Activated naive CD4-positive, alpha-beta T cell treated with anti-CD3 and anti-CD28 coated beads, Interleukin-2, amount 50 U/mL, for 24 hours (primary cell): ENCODE measurements around the gene THSD4.
"Not testable (repeated sequence)": the region's sequence is repeated elsewhere in the genome, so short reads cannot be mapped to it uniquely, and the experiment has no call there.

Source experiments
- H3K27ac Mint-ChIP-seq: one replicate; pipeline ENCODE4 v1.8.0; 2021; ENCODE audit warnings: mild to moderate bottlenecking, mixed read lengths
- H3K27me3 Mint-ChIP-seq: one replicate; pipeline ENCODE4 v1.8.0; 2021; ENCODE audit warnings: mixed read lengths
- H3K36me3 Mint-ChIP-seq: one replicate; pipeline ENCODE4 v1.8.0; 2021; ENCODE audit warnings: mixed read lengths
- H3K4me1 Mint-ChIP-seq: one replicate; pipeline ENCODE4 v1.8.0; 2021; ENCODE audit warnings: mixed read lengths
- H3K4me3 Mint-ChIP-seq: one replicate; pipeline ENCODE4 v1.8.0; 2021; ENCODE audit warnings: mild to moderate bottlenecking, mixed read lengths
- H3K9me3 Mint-ChIP-seq: one replicate; pipeline ENCODE4 v1.8.0; 2021; ENCODE audit warnings: mixed read lengths

THSD4 gene

GRCh38 chr15:71718116-71718910 lies 603.0 kb downstream of the THSD4 start:
- Mint-ChIP-seq H3K9me3 (no peaks in the 10 kb centered on the region), H3K36me3 (no peaks in the 10 kb centered on the region), H3K4me3 (no peak overlapping the region), H3K4me1 (no peaks in the 10 kb centered on the region), H3K27ac (peak overlapping the region; percentile 63), H3K27me3 (peaks cover 9% of the 10 kb centered on the region)

- H3K27ac Mint-ChIP-seq, result no peak overlapping the region
- no peaks in the 10 kb centered on the region for H3K9me3 Mint-ChIP-seq
- no peaks in the 10 kb centered on the region for H3K4me1 Mint-ChIP-seq
- peaks cover 11% of the 10 kb centered on the region for H3K27me3 Mint-ChIP-seq
- H3K36me3 Mint-ChIP-seq, result no peaks in the 10 kb centered on the region
- no peak overlapping the region for H3K4me3 Mint-ChIP-seq
Measured at GRCh38 chr15:71723344-71723743, 608.1 kb downstream of the THSD4 start.

- peak overlapping the region; percentile 23 for H3K27ac Mint-ChIP-seq
- H3K4me3 Mint-ChIP-seq, H3K27me3 Mint-ChIP-seq, H3K9me3 Mint-ChIP-seq, H3K4me1 Mint-ChIP-seq, H3K36me3 Mint-ChIP-seq: not testable (repeated sequence)
Measured at GRCh38 chr15:71725207-71725955, 610.1 kb downstream of the THSD4 start.

- Mint-ChIP-seq H3K27me3 (peaks cover 7% of the 10 kb centered on the region), H3K4me3 (no peak overlapping the region), H3K36me3 (no peaks in the 10 kb centered on the region), H3K27ac (no peak overlapping the region), H3K9me3 (no peaks in the 10 kb centered on the region), H3K4me1 (no peaks in the 10 kb centered on the region)
Measured at GRCh38 chr15:71728881-71729280, 613.6 kb downstream of the THSD4 start.

- Mint-ChIP-seq H3K9me3 (no peaks in the 10 kb centered on the region), H3K27ac (no peak overlapping the region), H3K27me3 (peaks cover 9% of the 10 kb centered on the region), H3K36me3 (no peaks in the 10 kb centered on the region), H3K4me1 (no peaks in the 10 kb centered on the region), H3K4me3 (no peak overlapping the region)
Measured at GRCh38 chr15:71729319-71729718, 614.0 kb downstream of the THSD4 start.

- Mint-ChIP-seq H3K27me3 (peaks cover 7% of the 10 kb centered on the region), H3K4me3 (no peak overlapping the region), H3K9me3 (no peaks in the 10 kb centered on the region), H3K36me3 (no peaks in the 10 kb centered on the region), H3K4me1 (no peaks in the 10 kb centered on the region), H3K27ac (no peak overlapping the region)
Measured at GRCh38 chr15:71730277-71731144, 615.2 kb downstream of the THSD4 start.

GRCh38 chr15:71732636-71733035 lies 617.4 kb downstream of the THSD4 start:
- Mint-ChIP-seq H3K9me3 (no peaks in the 10 kb centered on the region), H3K27me3 (peaks cover 6% of the 10 kb centered on the region), H3K36me3 (no peaks in the 10 kb centered on the region), H3K4me3 (no peak overlapping the region), H3K27ac (no peak overlapping the region), H3K4me1 (no peaks in the 10 kb centered on the region)

- H3K4me3 Mint-ChIP-seq, result no peak overlapping the region
Measured at GRCh38 chr15:71733122-71733521, 617.9 kb downstream of the THSD4 start.

GRCh38 chr15:71734709-71735384 lies 619.6 kb downstream of the THSD4 start:
- H3K27me3 Mint-ChIP-seq, result peaks cover 6% of the 10 kb centered on the region
- no peak overlapping the region for H3K27ac Mint-ChIP-seq
- no peaks in the 10 kb centered on the region for H3K4me1 Mint-ChIP-seq
- H3K36me3 Mint-ChIP-seq, result no peaks in the 10 kb centered on the region
- H3K9me3 Mint-ChIP-seq, result no peaks in the 10 kb centered on the region
- no peak overlapping the region for H3K4me3 Mint-ChIP-seq

More at GRCh38 chr15:71733122-71733521, 617.9 kb downstream of the THSD4 start:
- no peaks in the 10 kb centered on the region for H3K9me3 Mint-ChIP-seq
- peaks cover 6% of the 10 kb centered on the region for H3K27me3 Mint-ChIP-seq
- no peaks in the 10 kb centered on the region for H3K36me3 Mint-ChIP-seq
- H3K27ac Mint-ChIP-seq, result no peak overlapping the region
- H3K4me1 Mint-ChIP-seq, result no peaks in the 10 kb centered on the region

- Mint-ChIP-seq H3K4me3 (no peak overlapping the region), H3K27ac (no peak overlapping the region), H3K4me1 (no peaks in the 10 kb centered on the region), H3K27me3 (peaks cover 6% of the 10 kb centered on the region), H3K36me3 (no peaks in the 10 kb centered on the region), H3K9me3 (no peaks in the 10 kb centered on the region)
Measured at GRCh38 chr15:71735385-71735757, 620.1 kb downstream of the THSD4 start.

GRCh38 chr15:71736286-71736947 lies 621.1 kb downstream of the THSD4 start:
- no peak overlapping the region for H3K27ac Mint-ChIP-seq
- no peaks in the 10 kb centered on the region for H3K36me3 Mint-ChIP-seq
- H3K9me3 Mint-ChIP-seq, result no peaks in the 10 kb centered on the region
- no peak overlapping the region for H3K4me3 Mint-ChIP-seq
- H3K27me3 Mint-ChIP-seq, result peaks cover 6% of the 10 kb centered on the region
- H3K4me1 Mint-ChIP-seq, result no peaks in the 10 kb centered on the region

- Mint-ChIP-seq H3K27me3 (peaks cover 2% of the 10 kb centered on the region), H3K27ac (no peak overlapping the region), H3K9me3 (no peaks in the 10 kb centered on the region), H3K4me1 (no peaks in the 10 kb centered on the region), H3K4me3 (no peak overlapping the region), H3K36me3 (no peaks in the 10 kb centered on the region)
Measured at GRCh38 chr15:71737761-71738160, 622.5 kb downstream of the THSD4 start.

GRCh38 chr15:71739355-71739754 lies 624.1 kb downstream of the THSD4 start:
- Mint-ChIP-seq H3K4me1 (no peaks in the 10 kb centered on the region), H3K36me3 (no peaks in the 10 kb centered on the region), H3K9me3 (no peaks in the 10 kb centered on the region), H3K27me3 (peaks cover 2% of the 10 kb centered on the region), H3K27ac (no peak overlapping the region), H3K4me3 (no peak overlapping the region)

GRCh38 chr15:71742964-71743363 lies 627.7 kb downstream of the THSD4 start:
- H3K9me3 Mint-ChIP-seq, result no peaks in the 10 kb centered on the region
- H3K4me1 Mint-ChIP-seq, result no peaks in the 10 kb centered on the region
- H3K27me3 Mint-ChIP-seq, result peaks cover 2% of the 10 kb centered on the region
- no peak overlapping the region for H3K27ac Mint-ChIP-seq
- no peak overlapping the region for H3K4me3 Mint-ChIP-seq
- no peaks in the 10 kb centered on the region for H3K36me3 Mint-ChIP-seq
